Measurements from ENCODE around the gene GNAZ. TPM values are rescaled to one million over a fixed set of nuclear protein-coding genes. Genes with fewer than 3 reads are reported as not detected.

The GNAZ gene
- total RNA-seq, 2 experiments from 2014 or later: 1.1 to 1.5 TPM

DNA sequence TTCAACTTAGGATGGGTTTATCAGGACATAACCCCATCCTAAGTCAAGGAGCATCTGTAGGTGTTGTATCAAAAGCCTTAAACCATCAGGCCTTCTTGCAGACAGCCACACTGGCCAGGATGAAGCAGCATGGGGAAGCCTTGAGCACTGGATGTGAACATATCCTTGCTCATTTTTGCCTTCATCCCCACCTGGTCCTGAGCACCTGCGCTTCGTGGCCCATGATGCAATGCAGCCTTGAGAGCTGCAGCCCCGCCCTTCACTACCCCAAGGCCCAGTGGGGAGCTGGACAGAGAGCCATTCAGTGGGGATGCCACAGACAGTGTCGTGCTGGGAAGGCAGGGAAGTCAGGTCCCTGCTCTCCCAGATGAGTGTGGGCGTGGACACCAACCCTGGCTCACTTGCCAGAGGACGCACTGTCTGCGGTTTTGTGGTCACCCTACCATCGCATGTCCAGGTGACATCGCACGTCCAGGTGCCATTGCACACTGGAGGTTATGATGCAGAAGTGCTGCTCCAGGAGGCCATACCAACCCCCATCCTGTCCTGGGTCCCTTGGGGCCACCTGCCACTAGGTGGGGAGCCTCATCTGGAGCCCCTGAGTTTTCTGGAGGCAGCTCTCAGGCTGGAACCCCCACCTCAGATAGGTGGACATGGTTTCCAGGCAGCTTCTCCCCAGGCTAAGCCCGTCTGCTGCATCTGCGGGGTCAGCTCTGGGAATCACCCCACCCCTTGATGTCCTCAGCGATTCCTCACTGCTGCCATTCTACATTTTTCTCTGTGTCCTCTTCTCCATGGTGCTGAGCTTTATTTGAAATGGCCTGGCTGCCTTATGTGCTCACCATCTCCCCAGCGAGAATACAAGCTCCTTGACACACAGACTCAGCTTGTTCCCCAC is 14.4 kb downstream of the GNAZ start:
- POLR2A ChIA-PET: no interaction called here
- CTCF ChIA-PET: no interaction called here
- ATAC-seq (no peak), DNase-seq (no peak)
- Mint-ChIP-seq H3K36me3 (ENCODE audit: low read depth) (no peaks in the 10 kb centered on the region), H3K4me1 (peaks cover 3% of the 10 kb centered on the region), H3K27ac (no peak overlapping the region), H3K9me3 (ENCODE audit: low read depth) (no peaks in the 10 kb centered on the region), H3K4me3 (no peak overlapping the region), H3K27me3 (no peaks in the 10 kb centered on the region)
- intact Hi-C loops (cut with DNase I, micrococcal nuclease): no loop called here

DNA sequence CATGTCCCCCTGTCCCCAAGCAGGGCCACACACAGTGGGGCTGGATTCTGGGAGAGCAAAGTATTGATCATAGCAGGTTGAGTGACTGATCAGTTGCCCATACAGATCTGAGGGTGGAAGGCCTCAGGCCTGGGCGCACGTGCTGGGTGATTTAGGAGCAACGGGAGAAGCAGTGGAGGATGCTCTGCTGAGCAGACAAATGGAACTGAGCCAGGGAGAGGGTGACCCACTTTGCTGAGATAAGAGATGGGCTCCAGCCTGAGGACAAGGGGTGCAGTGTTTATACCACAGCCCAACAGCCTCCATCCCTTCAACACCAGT is 15.0 kb downstream of the GNAZ start:
- Mint-ChIP-seq H3K9me3 (ENCODE audit: low read depth) (no peaks in the 10 kb centered on the region), H3K27ac (no peak overlapping the region), H3K4me3 (no peak overlapping the region), H3K4me1 (peaks cover 3% of the 10 kb centered on the region), H3K27me3 (no peaks in the 10 kb centered on the region), H3K36me3 (ENCODE audit: low read depth) (no peaks in the 10 kb centered on the region)
- ChIA-PET CTCF (no interaction called here), POLR2A (no interaction called here)
- intact Hi-C loops (cut with DNase I, micrococcal nuclease): no loop called here
- DNase-seq: no peak
- ATAC-seq: no peak

DNA sequence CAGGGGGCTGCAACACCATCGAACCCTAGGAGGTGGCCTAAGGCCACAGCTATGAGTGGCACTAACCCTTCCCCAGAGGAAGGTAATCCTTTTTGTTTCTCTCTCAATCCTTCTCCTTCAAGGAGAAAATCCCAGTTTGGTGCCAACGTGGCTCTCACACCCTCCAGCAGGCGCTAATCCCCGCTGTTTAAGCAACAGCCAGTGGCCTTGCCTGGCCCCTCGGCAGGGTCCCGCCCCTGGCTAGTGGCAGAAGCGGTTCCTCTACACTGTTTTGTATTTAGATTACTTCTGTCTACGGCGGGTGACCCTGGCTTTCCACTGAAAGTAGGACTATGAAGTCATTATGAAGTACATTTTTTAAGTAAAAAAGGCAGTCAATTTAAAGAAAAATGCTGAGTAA is 15.5 kb downstream of the GNAZ start:
- H3K27ac Mint-ChIP-seq: no peak overlapping the region
- intact Hi-C loops (cut with DNase I, micrococcal nuclease): no loop called here
- H3K4me1 Mint-ChIP-seq: peaks cover 2% of the 10 kb centered on the region
- DNase-seq (no peak), ATAC-seq (no peak)
- H3K4me3 Mint-ChIP-seq: no peak overlapping the region
- no peaks in the 10 kb centered on the region for H3K27me3 Mint-ChIP-seq
- H3K36me3 Mint-ChIP-seq (ENCODE audit: low read depth): no peaks in the 10 kb centered on the region
- POLR2A ChIA-PET: no interaction called here
- no peaks in the 10 kb centered on the region for H3K9me3 Mint-ChIP-seq (ENCODE audit: low read depth)
- CTCF ChIA-PET: no interaction called here

DNA sequence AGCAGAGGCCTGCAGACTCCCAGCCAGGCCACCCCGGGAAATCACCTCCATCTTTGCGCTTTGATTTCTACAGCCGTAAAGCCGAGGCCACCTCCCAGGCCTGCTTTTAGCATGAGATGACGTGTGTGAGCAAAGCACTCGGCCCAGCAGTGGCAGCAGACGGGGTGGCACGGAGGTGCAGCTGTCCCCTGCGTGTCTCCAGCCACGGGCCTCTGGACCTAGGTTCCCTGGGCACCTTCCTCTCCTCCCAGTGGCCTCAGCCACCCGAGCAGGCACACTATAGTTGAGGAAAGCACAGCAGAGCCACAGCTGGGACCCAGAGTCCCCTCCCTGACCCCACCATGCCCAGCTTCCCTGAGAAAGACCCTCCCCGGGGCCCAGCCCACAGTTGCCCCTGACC is 15.9 kb downstream of the GNAZ start:
- Mint-ChIP-seq H3K27me3 (no peaks in the 10 kb centered on the region), H3K36me3 (ENCODE audit: low read depth) (no peaks in the 10 kb centered on the region), H3K27ac (no peak overlapping the region), H3K4me3 (no peak overlapping the region), H3K4me1 (no peaks in the 10 kb centered on the region), H3K9me3 (ENCODE audit: low read depth) (no peaks in the 10 kb centered on the region)
- no peak for ATAC-seq
- CTCF ChIA-PET: interaction anchor here (0.6 kb wide), 1 partner anchor 493 kb away, joined by 3 read pairs; no protein-coding TSS in a partner anchor
- no peak for DNase-seq
- intact Hi-C loops (cut with DNase I, micrococcal nuclease): no loop called here
- POLR2A ChIA-PET: no interaction called here

DNA sequence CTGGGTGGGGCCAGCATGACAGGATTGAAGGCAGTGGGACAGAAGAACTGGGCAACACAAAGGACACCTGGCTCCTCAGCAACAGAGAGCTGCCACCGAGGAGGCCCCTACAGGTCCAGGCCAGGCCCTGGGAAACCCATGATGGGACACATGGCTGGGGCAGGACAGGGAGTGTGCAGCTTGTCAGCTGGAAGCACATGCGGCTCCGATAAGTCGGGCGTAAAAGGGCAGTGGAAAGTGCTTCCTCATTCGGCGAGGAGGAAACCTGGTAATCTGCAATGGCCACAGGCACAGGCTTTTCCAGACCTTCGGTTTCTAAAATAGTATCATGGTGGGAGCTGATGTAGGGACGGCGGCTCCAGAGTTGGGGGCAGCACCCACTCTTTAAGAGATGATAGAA is 16.5 kb downstream of the GNAZ start:
- Mint-ChIP-seq H3K4me3 (no peak overlapping the region), H3K4me1 (no peaks in the 10 kb centered on the region), H3K36me3 (ENCODE audit: low read depth) (no peaks in the 10 kb centered on the region), H3K27me3 (no peaks in the 10 kb centered on the region), H3K27ac (no peak overlapping the region), H3K9me3 (ENCODE audit: low read depth) (no peaks in the 10 kb centered on the region)
- CTCF ChIA-PET: interaction anchor here (0.6 to 0.7 kb wide), 2 partner anchors 53 to 493 kb away, joined by 3 read pairs; no protein-coding TSS in a partner anchor
- ATAC-seq (no peak), DNase-seq (no peak)
- POLR2A ChIA-PET: no interaction called here
- intact Hi-C loops (cut with DNase I, micrococcal nuclease): no loop called here

DNA sequence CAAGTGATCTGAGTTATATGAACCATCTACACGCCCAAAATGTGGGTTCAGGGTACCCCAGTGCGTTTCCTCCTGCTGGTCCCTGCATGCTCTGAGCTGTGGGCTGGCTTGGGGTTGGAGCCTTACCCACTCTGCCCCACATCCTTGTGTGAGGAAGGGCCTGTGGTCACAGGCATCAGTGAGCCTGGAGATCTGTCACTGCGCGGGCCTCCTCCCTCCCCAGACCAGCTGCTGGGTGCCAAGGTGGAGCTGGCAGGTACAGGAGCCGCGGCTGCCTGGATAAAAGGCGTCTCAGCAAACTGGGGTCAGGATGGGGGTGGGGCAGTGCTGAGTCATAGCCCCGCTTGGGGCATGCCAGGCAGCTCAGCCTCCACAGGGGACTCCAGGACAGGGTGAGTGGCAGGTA is 17.9 kb downstream of the GNAZ start:
- DNase-seq: peak; percentile 16
- Mint-ChIP-seq H3K27ac (no peak overlapping the region), H3K27me3 (no peaks in the 10 kb centered on the region), H3K36me3 (ENCODE audit: low read depth) (no peaks in the 10 kb centered on the region), H3K9me3 (ENCODE audit: low read depth) (no peaks in the 10 kb centered on the region), H3K4me1 (no peaks in the 10 kb centered on the region), H3K4me3 (no peak overlapping the region)
- ATAC-seq: no peak
- ChIA-PET CTCF (no interaction called here), POLR2A (no interaction called here)
- intact Hi-C loops (cut with DNase I, micrococcal nuclease): no loop called here

DNA sequence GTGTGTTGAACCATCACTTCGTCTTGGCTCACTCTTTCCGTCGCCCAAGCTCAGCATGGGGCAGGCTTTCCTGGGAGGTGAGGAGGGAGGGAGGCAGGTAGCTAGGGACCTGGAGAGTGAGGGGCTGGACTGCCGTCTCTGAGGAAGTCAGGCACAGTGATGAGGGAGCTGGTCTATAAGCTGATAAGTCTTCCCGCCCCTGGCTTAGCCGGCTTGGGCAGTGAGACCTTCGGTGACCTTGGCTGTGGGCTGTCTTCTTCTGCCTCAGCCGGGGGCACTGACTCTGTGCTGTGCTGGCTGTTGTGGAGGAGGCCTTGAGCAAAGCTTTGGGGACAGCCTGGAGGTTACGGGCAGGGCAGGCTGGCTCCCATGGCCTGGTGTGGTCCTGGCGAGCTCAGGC is 18.7 kb downstream of the GNAZ start:
- ATAC-seq: no peak
- Mint-ChIP-seq H3K4me1 (no peaks in the 10 kb centered on the region), H3K4me3 (no peak overlapping the region), H3K27me3 (no peaks in the 10 kb centered on the region), H3K9me3 (ENCODE audit: low read depth) (no peaks in the 10 kb centered on the region), H3K36me3 (ENCODE audit: low read depth) (no peaks in the 10 kb centered on the region), H3K27ac (no peak overlapping the region)
- no peak for DNase-seq
- ChIA-PET CTCF (no interaction called here), POLR2A (no interaction called here)
- intact Hi-C loops (cut with DNase I, micrococcal nuclease): no loop called here

DNA sequence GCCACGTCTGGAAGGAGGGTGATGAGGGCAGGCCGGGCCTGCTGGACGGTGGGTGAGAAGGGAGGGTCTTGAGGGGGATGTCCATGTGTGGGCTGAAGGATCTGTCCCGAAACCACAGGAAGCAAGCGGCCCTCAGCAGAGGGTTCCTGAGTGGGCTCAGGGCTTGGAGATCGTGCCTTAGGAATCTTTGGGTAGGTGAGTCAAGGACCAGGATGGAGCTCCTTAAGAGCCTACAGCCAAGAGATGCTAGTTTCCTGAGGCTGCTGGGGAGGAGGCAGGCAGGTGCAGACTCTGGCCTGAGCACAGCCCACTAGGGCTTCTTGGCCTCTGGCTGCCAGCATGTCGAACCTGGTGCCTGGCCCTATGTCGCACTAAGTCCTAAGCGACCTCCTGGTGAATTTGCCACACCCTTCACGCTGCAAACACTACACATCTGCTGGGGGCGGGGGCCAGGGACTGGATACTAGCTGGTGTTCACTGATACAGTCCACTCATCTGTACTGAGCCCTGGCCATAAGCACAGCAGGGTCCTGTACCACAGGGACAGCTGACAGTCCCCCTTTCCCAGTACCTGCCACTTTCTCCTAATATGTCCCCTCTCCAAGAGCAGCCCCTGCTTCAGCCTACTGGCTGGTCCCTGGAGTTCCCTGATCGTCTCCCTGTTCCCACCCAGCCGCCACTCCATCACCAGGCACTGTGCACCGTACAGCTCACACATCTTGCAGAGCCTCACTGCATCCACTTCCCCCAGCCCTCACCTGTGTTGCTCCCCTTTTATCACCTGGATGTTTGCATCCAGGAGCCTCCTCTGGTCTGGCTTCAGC is 19.5 kb downstream of the GNAZ start:
- Mint-ChIP-seq H3K9me3 (ENCODE audit: low read depth) (no peaks in the 10 kb centered on the region), H3K27ac (no peak overlapping the region), H3K4me3 (no peak overlapping the region), H3K4me1 (no peaks in the 10 kb centered on the region), H3K27me3 (no peaks in the 10 kb centered on the region), H3K36me3 (ENCODE audit: low read depth) (no peaks in the 10 kb centered on the region)
- POLR2A ChIA-PET: no interaction called here
- intact Hi-C loops (cut with DNase I, micrococcal nuclease): no loop called here
- DNase-seq (no peak), ATAC-seq (no peak)
- CTCF ChIA-PET: interaction anchor here (0.7 kb wide), 1 partner anchor 226 kb away, joined by 3 read pairs; no protein-coding TSS in a partner anchor

DNA sequence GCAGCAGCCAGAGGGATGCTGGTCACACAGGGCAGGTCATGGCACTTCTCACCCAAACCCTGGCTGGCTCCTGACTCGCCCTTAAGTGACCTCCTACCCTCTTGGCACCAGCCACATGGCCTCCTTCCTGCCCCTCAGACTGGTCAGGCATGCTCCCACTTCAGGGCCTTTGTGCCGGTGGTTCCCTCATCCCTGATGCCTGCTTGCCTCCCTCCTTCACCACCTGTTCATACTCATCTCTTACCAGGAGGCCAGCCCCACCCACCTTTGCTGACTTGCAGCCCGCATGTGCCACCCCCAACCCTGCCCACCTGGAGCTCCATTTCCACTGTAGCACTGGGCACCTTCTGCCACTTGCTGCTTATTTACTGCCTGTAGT is 20.1 kb downstream of the GNAZ start:
- DNase-seq: no peak
- H3K9me3 Mint-ChIP-seq (ENCODE audit: low read depth): no peaks in the 10 kb centered on the region
- no peak overlapping the region for H3K27ac Mint-ChIP-seq
- intact Hi-C loops (cut with DNase I, micrococcal nuclease): no loop called here
- no peaks in the 10 kb centered on the region for H3K27me3 Mint-ChIP-seq
- ChIA-PET POLR2A (no interaction called here), CTCF (no interaction called here)
- H3K36me3 Mint-ChIP-seq (ENCODE audit: low read depth): no peaks in the 10 kb centered on the region
- ATAC-seq: no peak
- no peaks in the 10 kb centered on the region for H3K4me1 Mint-ChIP-seq
- H3K4me3 Mint-ChIP-seq: no peak overlapping the region

DNA sequence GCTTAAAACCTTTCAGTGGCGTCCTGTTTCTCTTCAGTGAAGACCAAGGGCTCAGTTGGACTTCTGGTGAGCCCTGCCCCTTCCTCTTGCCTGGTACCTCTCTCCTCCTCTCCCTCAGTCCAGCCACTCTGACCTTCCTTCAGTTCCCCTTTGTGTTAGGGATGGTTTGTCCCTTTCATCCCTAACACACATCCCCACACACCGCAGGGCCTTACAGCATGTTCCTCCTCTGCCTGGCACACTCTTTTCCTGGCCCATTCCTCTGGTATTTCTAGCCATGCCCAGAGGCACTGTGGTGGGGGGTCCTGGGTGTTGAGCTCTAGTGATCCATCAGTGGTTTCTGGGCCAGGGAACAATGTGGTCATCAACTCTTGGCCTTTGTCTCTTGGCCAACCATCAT is 21.4 kb downstream of the GNAZ start:
- no peak for ATAC-seq
- no peaks in the 10 kb centered on the region for H3K36me3 Mint-ChIP-seq (ENCODE audit: low read depth)

DNA sequence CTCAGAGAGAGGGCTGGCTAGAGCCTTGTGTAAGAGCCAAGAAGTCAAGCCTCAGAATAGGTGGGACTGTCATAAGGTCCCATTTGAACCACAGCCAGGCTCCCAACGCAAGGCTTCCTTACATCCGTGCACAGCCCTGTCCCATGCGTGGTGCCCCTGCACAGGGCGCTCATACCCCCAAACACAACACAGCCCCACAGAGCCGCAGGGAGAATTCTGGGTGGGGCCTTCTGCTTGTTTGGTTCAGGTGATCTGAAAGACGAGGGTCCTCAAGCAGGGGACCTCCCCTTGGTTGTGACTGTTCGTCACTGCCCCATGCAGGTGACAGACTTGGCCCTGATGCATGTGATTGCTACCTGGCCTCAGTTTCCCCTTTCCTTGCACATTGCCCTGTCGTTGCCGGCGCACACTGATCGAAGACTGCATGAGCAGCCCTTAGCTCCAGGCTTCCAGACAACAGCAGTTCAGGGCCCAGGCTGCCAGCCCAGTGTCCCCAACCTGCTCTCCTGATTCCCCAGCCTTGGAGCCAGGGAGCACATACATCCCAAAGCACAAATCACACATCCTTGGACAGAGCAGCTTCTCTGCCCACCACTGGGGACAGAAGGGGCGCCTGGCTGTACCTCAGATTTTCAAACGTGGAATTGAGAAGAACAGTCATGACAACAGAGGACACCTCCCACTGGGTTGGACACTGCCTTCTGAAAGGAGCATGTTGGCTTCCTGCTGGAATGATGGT is 22.1 kb downstream of the GNAZ start:
- POLR2A ChIA-PET: no interaction called here
- DNase-seq (no peak), ATAC-seq (no peak)
- Mint-ChIP-seq H3K27ac (no peak overlapping the region), H3K4me1 (no peaks in the 10 kb centered on the region), H3K9me3 (ENCODE audit: low read depth) (no peaks in the 10 kb centered on the region), H3K36me3 (ENCODE audit: low read depth) (no peaks in the 10 kb centered on the region), H3K27me3 (no peaks in the 10 kb centered on the region), H3K4me3 (no peak overlapping the region)
- CTCF ChIA-PET: no interaction called here
- intact Hi-C loops (cut with DNase I, micrococcal nuclease): no loop called here

More for the DNA sequence above, 21.4 kb downstream of the GNAZ start:
- POLR2A ChIA-PET: no interaction called here
- intact Hi-C loops (cut with DNase I, micrococcal nuclease): no loop called here
- Mint-ChIP-seq H3K4me3 (no peak overlapping the region), H3K27ac (no peak overlapping the region), H3K9me3 (ENCODE audit: low read depth) (no peaks in the 10 kb centered on the region), H3K27me3 (no peaks in the 10 kb centered on the region), H3K4me1 (no peaks in the 10 kb centered on the region)
- CTCF ChIA-PET: no interaction called here
- no peak for DNase-seq

All from activated CD4-positive, alpha-beta T cell treated with anti-CD3 and anti-CD28 coated beads for 36 hours (primary cell).